ENCODE results near the gene ATR.

DNA sequence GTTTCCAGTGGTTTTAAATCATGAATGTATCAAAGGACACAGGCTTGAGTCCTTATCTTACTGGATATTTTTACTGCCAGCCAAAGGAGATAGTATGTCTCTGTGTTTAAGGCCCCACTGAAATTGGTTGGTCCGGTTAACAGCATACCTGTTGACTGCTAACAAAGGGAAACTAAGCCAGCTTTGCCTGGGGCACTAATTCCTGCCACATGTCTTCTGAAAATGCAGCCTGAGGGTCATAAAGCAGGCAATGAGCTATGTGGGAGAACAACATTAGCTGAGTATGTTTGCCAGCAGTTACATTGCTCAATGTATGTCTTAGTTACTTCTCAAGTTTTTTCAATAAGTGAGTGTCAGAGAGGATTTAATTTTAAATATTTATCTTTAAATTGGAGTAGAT lies 30.1 kb upstream of the ATR start:
- TF ChIP-seq POLR2A (IDR thresholded peaks at IDR 0.05) = no peak
- TF ChIP-seq, protein P1, sequence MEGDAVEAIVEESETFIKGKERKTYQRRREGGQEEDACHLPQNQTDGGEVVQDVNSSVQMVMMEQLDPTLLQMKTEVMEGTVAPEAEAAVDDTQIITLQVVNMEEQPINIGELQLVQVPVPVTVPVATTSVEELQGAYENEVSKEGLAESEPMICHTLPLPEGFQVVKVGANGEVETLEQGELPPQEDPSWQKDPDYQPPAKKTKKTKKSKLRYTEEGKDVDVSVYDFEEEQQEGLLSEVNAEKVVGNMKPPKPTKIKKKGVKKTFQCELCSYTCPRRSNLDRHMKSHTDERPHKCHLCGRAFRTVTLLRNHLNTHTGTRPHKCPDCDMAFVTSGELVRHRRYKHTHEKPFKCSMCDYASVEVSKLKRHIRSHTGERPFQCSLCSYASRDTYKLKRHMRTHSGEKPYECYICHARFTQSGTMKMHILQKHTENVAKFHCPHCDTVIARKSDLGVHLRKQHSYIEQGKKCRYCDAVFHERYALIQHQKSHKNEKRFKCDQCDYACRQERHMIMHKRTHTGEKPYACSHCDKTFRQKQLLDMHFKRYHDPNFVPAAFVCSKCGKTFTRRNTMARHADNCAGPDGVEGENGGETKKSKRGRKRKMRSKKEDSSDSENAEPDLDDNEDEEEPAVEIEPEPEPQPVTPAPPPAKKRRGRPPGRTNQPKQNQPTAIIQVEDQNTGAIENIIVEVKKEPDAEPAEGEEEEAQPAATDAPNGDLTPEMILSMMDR (IDR thresholded peaks at IDR 0.05) = no peak

Measured in heart left ventricle (tissue), 13 donors.